ENCODE measurements around the gene SETD1B.

DNA sequence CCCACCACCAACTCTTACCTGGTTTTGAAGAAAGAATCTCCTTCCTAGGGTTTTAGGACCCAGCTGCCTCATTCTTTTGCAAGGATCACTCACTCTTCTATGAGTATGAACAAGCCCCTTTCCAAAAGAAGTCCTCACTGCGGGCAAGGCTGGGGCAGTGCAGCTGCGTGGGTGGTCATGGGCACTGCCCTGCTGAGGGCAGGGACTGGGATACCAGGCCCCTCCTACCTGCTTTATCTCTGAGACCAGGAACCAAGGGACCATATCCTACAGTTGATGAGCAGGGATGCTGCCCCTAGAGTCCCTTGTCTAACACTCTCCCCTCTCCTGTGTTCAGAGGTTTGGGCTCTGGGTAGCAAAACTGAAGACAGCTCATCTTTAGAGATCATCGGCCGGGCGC, 34.3 kb downstream of the SETD1B start:
- TF ChIP-seq CTCF (IDR thresholded peaks at IDR 0.05; ENCODE audit: low read length) (no peak), EZH2 (IDR thresholded peaks at IDR 0.05; ENCODE audit: borderline replicate concordance, low read length) (no peak)

All from OCI-LY1 (cell line).